ENCODE results near the gene CNTD1.
A peak's percentile ranks its signal among the peaks of the same experiment; 100 is the strongest.
"Not testable (repeated sequence)": the region's sequence is repeated elsewhere in the genome, so short reads cannot be mapped to it uniquely, and the experiment has no call there.

CNTD1 gene

DNA sequence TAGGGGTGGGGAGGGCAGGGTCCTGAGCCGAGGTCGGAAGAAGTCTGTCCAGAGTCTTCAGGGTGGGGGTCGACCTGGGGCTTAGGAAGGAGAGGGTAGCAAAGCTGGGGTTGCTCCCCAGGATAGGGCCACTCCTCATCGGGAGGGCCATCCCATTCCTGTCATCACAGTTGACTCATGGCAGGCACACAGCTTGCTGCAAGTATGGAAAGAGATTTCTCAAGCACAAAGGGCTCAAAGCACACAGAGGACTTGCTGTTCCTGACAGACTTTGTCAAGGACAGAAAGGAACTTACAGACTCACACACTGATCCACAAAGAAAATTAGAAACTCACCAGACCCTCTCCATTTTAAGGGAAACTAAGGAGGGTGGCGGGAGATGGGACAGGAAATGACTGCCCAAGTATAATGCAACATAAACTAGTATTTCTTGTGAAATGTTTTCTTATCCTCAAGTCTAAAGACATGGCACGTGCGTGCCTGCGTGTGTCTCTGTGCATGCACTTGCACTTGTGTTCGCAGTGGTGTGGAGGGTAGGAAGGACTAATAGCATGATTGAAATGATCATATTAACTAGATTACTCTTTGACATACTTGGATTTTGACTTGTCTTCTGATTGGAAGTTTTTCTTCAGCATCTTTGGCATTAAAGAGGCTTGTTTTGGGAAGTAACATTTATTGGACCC lies 48.1 kb downstream of the CNTD1 start:
- DNase-seq = peak; percentile 72 to 84

DNA sequence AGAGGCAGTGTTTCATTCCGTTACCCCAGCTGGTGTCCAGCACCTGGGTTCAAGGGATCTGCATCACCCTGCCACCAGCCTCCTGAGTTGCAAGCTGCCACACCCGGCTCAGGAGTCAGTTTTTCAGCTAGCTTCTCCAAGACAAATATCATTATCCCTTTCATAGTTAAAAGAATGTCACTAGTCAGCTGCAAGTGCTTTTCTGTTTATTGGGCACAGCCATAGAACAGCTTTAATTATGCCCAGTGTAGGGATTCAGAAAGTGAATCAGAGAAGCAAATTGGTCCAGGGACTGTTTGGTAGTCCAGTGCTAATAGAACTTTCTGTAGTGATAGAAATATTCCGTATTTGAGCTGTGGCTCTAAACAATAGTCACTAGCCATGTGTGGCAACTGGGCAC lies 49.4 kb downstream of the CNTD1 start:
- DNase-seq = no peak

DNA sequence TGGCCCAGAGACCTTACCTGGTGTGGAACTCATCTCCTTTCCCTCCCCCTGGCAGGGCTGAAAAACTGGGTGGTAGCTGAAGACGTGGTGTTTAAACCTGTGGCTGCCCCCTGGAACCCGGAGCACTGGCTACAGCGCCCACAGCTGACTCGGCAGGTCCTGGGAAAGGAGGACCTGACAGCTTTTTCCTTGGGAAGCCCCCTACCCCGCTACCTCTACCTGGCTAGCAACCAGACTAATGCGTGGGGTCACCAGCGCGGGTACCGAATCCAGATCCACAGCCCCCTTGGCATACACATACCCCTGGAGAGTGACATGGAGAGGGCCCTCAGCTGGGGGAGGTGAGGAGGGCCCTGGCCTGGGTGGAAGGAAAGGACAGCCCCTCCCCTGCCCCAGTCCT lies 50.4 kb downstream of the CNTD1 start:
- DNase-seq = no peak

DNA sequence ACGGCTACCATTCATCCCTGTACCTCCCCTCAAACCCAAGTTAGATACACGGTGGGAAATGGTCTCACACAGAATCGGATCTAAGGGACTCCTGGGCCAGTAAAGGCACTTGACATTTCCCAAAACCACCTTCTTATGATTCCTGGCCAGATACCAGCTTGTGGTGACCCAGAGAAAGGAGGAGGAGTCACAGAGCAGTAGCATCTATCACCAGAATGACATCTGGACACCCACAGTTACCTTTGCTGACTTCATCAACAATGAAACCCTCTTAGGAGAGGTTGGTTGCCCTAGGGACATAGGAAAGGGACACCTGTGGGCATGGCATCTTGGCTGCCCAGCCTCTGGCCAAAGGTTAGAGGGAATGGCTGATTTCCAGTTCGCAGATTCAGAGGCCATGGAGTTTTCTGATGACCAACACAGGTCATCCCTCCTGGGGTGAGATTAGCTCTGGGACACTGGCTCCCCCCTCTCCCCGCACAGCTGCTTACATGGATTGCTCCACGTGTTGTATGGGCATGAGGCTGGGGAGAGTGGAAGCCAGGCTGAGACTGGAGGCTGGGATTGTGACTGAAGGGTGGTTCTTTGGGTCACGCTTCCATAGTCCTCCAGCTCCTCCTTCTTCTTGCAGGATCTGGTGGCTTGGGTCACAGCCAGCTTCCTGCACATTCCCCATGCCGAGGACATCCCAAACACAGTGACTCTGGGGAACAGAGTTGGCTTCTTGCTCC lies 51.0 kb downstream of the CNTD1 start:
- no peak for DNase-seq

DNA sequence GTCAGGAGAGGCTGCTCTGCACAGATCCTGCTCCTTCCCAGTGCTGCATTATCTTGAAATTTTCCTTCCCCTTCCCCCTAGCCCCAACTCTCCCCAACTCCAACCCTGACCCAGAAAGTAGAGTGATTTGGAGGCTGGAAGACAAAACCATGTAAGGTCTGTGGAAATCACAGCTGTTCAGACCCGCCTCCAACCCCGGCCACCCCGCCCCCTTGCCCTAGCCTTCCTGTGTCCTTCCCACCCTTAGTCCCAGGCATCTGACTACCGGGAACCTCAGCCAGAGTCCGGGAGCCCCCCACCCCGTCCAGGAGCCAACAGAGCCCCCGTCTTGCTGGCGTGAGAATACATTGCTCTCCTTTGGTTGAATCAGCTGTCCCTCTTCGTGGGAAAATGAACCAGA lies 52.3 kb downstream of the CNTD1 start, which contains the start of gene AOC3:
TSS of gene AOC3 (plus strand) at position 246 of the 400 bp plus-strand sequence. CDS start at position 391, 145 bp downstream.
- no peak for DNase-seq

DNA sequence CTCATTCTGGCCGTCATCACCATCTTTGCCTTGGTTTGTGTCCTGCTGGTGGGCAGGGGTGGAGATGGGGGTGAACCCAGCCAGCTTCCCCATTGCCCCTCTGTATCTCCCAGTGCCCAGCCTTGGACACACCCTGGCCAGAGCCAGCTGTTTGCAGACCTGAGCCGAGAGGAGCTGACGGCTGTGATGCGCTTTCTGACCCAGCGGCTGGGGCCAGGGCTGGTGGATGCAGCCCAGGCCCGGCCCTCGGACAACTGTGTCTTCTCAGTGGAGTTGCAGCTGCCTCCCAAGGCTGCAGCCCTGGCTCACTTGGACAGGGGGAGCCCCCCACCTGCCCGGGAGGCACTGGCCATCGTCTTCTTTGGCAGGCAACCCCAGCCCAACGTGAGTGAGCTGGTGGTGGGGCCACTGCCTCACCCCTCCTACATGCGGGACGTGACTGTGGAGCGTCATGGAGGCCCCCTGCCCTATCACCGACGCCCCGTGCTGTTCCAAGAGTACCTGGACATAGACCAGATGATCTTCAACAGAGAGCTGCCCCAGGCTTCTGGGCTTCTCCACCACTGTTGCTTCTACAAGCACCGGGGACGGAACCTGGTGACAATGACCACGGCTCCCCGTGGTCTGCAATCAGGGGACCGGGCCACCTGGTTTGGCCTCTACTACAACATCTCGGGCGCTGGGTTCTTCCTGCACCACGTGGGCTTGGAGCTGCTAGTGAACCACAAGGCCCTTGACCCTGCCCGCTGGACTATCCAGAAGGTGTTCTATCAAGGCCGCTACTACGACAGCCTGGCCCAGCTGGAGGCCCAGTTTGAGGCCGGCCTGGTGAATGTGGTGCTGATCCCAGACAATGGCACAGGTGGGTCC lies 52.9 kb downstream of the CNTD1 start:
- not testable (repeated sequence) for DNase-seq

DNA sequence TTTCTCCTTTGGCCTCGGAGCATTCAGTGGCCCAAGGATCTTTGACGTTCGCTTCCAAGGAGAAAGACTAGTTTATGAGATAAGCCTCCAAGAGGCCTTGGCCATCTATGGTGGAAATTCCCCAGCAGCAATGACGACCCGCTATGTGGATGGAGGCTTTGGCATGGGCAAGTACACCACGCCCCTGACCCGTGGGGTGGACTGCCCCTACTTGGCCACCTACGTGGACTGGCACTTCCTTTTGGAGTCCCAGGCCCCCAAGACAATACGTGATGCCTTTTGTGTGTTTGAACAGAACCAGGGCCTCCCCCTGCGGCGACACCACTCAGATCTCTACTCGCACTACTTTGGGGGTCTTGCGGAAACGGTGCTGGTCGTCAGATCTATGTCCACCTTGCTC lies 53.7 kb downstream of the CNTD1 start:
- no peak for DNase-seq

DNA sequence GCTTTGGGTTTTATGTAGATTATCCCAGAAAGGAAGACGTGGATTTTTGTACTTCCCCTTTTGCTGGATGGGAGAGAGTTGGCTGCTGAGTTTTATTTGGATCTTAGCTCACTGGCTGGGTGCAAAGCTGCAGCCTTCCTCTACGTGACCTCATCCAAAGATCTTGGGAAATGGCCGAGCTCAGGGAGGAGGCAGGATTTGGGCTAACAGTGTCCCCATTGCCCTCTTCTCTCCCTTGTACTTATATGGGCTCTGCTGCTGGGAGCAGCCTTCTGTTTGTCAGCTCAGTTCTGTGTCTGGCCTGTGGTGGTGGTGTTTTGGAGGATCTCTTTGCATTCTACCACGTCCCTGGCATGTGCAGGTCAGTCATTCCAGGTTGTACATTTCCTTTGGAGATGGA lies 54.3 kb downstream of the CNTD1 start:
- peak; percentile 25 to 50 for DNase-seq

DNA sequence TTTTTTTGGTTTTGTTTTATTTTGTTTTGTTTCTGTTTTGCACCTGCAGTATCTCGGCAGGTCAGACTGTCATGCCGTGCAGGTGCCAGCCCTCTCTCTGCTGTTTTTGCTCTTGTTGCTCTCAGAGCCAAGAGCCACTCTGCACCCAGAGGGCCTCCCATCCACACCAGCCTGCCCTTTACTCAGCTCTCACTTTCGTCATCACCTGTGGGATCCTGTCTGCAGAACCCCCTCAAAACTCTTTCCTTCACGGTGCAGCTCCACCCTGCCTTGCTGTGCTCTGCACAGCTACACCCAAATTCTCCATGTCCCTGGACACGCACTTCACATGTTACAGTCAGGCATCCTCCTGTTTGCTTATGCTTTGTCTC lies 54.9 kb downstream of the CNTD1 start:
- no peak for DNase-seq

DNA sequence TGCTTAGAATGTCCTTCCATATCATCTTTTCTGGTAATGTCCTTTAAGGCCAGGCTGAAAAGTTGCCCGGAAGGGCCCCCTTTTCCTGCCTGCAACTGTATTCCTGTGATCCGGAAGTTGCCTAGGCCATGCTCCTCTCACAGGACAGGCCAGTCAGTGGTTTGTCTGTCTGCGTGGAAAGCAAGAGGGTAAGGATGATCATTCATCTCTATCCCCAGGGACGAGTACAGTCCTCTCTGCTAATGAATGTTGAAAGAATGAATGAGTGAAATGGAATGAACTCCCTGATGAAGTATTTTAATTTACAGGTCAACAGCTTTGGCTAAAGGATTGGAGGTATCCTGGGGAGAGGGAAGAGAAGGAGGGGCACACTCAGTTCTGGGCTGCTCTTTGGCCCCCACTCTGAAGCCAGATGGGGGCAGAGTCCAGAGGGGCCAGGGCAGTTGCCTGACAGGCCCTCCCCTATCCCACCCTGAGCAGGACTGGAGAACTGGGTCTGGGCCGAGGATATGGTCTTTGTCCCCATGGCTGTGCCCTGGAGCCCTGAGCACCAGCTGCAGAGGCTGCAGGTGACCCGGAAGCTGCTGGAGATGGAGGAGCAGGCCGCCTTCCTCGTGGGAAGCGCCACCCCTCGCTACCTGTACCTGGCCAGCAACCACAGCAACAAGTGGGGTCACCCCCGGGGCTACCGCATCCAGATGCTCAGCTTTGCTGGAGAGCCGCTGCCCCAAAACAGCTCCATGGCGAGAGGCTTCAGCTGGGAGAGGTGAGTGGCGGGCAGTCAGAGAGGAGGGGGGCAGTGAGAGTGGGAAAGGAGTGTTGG lies 55.5 kb downstream of the CNTD1 start:
- DNase-seq = no peak

DNA sequence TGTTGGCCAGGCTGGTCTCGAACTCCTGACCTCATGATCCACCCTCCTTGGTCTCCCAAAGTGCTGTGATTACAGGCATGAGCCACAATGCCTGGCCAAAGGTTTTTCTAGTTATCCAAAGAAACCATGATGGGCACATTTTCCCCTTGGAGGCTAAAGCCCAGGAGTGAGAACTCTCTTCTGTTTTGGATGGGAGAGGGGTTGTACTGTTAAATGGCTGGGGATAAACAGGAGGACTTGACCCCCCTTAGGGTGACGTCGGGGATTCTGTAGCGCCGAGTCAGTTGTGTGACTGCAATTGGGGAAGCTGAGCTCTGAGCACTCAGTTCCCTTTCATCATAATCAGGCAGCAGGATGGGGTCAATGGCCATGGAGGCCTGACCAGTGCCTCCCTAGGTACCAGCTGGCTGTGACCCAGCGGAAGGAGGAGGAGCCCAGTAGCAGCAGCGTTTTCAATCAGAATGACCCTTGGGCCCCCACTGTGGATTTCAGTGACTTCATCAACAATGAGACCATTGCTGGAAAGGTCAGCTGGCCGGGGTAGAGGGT lies 56.5 kb downstream of the CNTD1 start:
- peak; percentile 46 to 58 for DNase-seq

DNA sequence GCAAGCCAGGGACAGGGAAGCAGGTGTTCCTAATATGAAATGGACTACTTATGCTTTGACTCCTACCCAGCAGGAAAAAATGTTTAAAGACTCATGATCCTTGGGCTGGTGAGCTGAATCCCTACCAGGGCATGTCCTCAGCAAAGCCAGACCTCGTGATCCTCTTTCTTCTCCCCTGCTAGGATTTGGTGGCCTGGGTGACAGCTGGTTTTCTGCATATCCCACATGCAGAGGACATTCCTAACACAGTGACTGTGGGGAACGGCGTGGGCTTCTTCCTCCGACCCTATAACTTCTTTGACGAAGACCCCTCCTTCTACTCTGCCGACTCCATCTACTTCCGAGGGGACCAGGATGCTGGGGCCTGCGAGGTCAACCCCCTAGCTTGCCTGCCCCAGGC lies 57.4 kb downstream of the CNTD1 start:
- not testable (repeated sequence) for DNase-seq

DNA sequence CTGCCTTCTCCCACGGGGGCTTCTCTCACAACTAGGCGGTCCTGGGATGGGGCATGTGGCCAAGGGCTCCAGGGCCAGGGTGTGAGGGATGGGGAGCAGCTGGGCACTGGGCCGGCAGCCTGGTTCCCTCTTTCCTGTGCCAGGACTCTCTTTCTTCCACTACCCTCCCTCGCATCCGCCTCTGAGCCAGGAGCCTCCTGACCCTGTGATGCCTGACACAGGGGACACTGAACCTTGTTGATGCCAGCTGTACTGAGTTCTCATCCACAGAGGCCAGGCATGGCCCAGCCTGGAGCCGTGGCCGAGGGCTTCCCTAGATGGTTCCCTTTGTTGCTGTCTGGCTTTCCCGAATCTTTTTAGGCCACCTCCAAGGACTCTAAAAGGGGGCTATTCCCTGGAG lies 57.9 kb downstream of the CNTD1 start:
- DNase-seq = not testable (repeated sequence)

DNA sequence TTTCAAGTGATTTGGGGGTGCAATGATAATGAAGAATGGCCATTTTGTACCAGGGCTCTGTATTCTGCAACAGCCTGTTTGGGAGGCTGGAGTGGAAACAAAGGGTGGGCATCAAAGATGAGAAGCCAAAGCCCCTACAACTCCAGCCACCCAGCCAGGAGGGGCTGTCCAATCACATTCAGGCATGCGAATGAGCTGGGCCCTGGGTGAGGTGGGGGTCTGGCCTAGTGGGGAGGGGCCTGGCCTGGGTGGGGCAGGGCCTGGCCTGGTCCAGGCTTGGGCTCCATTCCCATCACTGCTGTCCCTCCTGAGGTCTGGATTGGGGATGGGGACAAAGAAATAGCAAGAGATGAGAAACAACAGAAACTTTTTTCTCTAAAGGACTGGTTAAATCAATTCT lies 58.7 kb downstream of the CNTD1 start:
- DNase-seq = no peak
